Fibroblast of the aortic adventitia (primary cell): Measurements from ENCODE around the gene TTK. TPM values are rescaled to one million over a fixed set of nuclear protein-coding genes. Genes with fewer than 3 reads are reported as not detected.

Experiments
- DNase-seq: peaks from one replicate; pipeline ENCODE4 v3.0.0-alpha.2; 2010; ENCODE audit warnings: low read depth
- H3K4me3 ChIP-seq: 2 replicates; pipeline ENCODE4 v1.5.1; 2011; ENCODE audit warnings: low read depth, mild to moderate bottlenecking, control low read depth, low read length, moderate library complexity
- CTCF ChIP-seq: IDR thresholded peaks from 2 replicates; pipeline ENCODE4 v1.5.1; 2011; ENCODE audit warnings: mild to moderate bottlenecking, low read length, control low read depth, inconsistent platforms; ENCODE audit not compliant: insufficient read depth
- total RNA-seq: library from RNA; depleted of rRNA; stranded (reverse); fragments of >200 nt; gene quantifications from 2 replicates; pipeline ENCODE4 v1.2.3, GENCODE V29; 2012; ENCODE audit warnings: low replicate concordance

The TTK gene
- total RNA-seq = 0.90 and 35.9 TPM in 2 replicates

GRCh38 chr6:80004173-80005072 lies at the start of gene TTK:
TSS of gene TTK (plus strand) at chr6:80004649. CDS start at chr6:80005844, 1,195 bp downstream.
- H3K4me3 ChIP-seq = peak within 1 kb of the TSS; percentile 89
- TF ChIP-seq CTCF = no peak
- peak; percentile 94 for DNase-seq

DNA sequence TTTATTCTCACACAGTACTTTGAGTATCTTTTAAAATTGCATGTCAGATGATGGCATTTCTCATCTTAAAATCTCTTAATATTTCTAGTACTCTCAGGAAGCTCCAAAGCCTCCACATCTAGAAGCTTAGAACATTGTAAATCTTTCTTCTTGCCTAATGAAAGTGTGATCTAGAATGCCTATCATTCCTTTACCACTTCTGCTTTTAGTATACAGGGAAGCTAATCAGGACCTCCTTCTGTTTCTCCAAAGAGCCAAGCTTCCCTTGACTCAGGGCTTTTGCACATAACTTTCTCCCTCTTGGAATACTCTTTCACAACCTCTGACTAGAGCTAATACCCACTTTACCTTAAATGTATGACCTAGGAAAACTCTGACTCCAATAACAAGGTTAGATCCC lies 49.6 kb upstream of the TTK start:
- DNase-seq = no peak
- TF ChIP-seq CTCF = no peak
- H3K4me3 ChIP-seq = no peak overlapping the region

DNA sequence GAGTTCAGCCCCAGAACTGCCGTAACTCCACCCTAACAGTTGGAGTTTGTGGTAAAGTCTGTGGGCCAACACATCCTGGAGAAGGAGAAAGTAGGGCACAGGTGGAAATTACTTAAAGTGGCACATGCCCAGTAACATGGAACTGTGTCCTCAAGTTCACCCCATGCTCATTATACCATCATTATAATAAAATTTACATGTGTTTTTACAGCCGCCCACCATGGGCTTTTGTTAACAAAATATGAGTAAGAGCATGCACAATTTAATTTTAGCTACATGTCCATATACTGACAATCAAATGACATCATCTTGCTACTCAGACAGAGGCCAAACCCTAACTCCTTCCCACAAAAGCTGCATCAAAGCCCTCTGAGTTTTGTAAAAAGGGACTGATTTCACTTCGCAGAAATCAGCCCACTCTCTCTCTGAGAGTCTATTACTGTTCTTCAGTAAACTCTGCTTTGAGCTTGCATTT lies 39.8 kb upstream of the TTK start:
- no peak for TF ChIP-seq CTCF
- no peak for DNase-seq
- H3K4me3 ChIP-seq = no peak overlapping the region

- H3K4me3 ChIP-seq = no peak overlapping the region
- DNase-seq = no peak
- TF ChIP-seq CTCF = no peak
These were observed 37.3 kb upstream of the TTK start for GRCh38 chr6:79967178-79967577.

GRCh38 chr6:79969784-79970183 lies 34.7 kb upstream of the TTK start:
- TF ChIP-seq CTCF = no peak

DNA sequence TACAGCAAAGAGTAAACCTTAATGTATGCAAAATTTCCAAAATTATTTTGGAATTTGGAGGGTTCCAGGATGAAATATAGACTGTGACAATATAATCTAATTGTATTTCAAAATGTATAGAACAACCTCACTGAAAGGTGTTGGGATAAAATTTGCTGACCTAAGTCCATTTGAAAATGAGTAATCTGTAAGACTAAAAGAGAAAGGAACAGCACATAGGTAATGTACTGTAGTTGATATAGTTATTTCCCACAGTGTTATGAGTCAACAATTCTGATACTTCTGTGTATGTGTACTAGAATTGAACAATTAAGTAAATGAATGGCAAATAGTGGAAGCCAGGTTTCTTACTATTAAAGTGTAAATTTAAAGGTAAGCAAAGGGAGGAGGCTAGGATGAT lies 33.3 kb upstream of the TTK start:
- DNase-seq = no peak
- TF ChIP-seq CTCF = no peak
- H3K4me3 ChIP-seq = no peak overlapping the region

More at GRCh38 chr6:79969784-79970183, 34.7 kb upstream of the TTK start:
- DNase-seq = no peak
- no peak overlapping the region for H3K4me3 ChIP-seq
